Natural killer cell treated with Interleukin-12 subunit alpha and Interleukin-12 subunit beta and Interleukin-15 and Interleukin-18, amount 100 ng/mL, for 72 hours (primary cell): ENCODE measurements around the gene RYR2. TPM values are rescaled to one million over a fixed set of nuclear protein-coding genes. Genes with fewer than 3 reads are reported as not detected.
"Not testable (repeated sequence)": the region's sequence is repeated elsewhere in the genome, so short reads cannot be mapped to it uniquely, and the experiment has no call there.

Experiments used
- ATAC-seq, 2 donors: fragments of 150-1000 bp; cut with Tn5 transposase in 1 of 2; sonication (Bioruptor Pico), chemical (Tn5 transposase) in 1 of 2; 2 replicates each; pipeline ENCODE4 v1.10.0; 2021
- DNase-seq: peaks from one replicate; pipeline ENCODE4 v3.0.0; 2022; ENCODE audit warnings: low spot score
- H3K27ac Mint-ChIP-seq, 2 donors: 1 replicate in 1 of 2; 2 replicates in 1 of 2; pipeline ENCODE4 v1.8.0; 2022; ENCODE audit warnings: mixed read lengths in 2 of 2, mild to moderate bottlenecking in 1 of 2, moderate library complexity in 1 of 2
- H3K27me3 Mint-ChIP-seq, 2 donors: 1 replicate in 1 of 2; 2 replicates in 1 of 2; pipeline ENCODE4 v1.8.0; 2022; ENCODE audit warnings: mixed read lengths in 2 of 2
- H3K36me3 Mint-ChIP-seq: one replicate; pipeline ENCODE4 v1.8.0; 2022; ENCODE audit warnings: mixed read lengths
- H3K4me1 Mint-ChIP-seq, 2 donors: 1 replicate in 1 of 2; 2 replicates in 1 of 2; pipeline ENCODE4 v1.8.0; 2022; ENCODE audit warnings: low read depth in 2 of 2, mixed read lengths in 2 of 2, mild to moderate bottlenecking in 1 of 2
- H3K4me3 Mint-ChIP-seq: one replicate; pipeline ENCODE4 v1.8.0; 2022; ENCODE audit warnings: mixed read lengths
- H3K9me3 Mint-ChIP-seq: 2 replicates; pipeline ENCODE4 v1.8.0; 2022; ENCODE audit warnings: mixed read lengths
- total RNA-seq, 2 donors: library from RNA; stranded (reverse); gene quantifications; one replicate each; pipeline ENCODE4 v1.2.3, GENCODE V29; 2022

The RYR2 gene
- total RNA-seq, 2 donors from 2014 or later: 0.05 TPM; not detected in 1

DNA sequence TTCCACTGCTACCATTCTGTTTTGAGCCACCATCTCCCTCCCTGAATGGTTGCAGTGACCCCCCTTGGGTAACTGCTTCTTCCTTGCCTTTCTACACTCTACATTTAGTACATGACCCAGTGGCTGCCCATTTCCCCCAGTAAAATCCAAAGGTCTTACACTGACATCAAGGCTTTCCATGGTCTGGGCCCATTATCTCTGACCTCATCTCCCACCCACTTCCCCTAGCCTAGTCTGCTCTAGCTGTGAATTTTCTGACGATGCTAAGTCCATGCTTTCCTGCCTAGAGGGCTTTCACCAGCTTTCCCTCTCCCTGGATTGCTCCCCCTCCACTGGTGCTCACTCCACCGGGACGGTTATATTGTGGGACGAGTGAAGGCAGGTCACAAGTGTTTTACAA is 219.2 kb downstream of the RYR2 start:
- no peaks in the 10 kb centered on the region for H3K4me1 Mint-ChIP-seq
- no peak for DNase-seq
- no peak for ATAC-seq
- peaks cover 10% of the 10 kb centered on the region for H3K9me3 Mint-ChIP-seq
- H3K36me3 Mint-ChIP-seq: no peaks in the 10 kb centered on the region
- H3K27me3 Mint-ChIP-seq: peaks cover 0 to 6% of the 10 kb centered on the region in 2 donors
- H3K4me3 Mint-ChIP-seq: no peak overlapping the region
- no peak overlapping the region for H3K27ac Mint-ChIP-seq

DNA sequence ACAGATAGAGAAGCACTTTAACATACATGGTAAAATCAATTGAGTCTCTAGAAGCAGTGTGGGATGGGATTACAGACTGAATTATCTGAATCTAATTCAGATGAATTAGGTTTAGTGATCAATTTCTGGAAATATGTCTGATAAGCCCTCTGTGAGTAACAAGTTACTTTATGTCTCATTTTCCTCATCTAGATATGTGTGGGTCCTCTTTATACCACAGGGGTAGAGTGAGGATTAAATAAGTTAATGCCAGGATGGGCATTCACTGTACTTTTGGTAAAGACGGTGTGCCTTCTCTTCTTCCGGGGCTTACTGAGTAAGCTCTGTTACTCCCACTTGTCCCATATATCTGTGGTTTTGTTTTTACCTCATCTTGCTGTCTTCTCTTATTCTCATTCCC is 225.8 kb downstream of the RYR2 start:
- Mint-ChIP-seq H3K36me3 (no peaks in the 10 kb centered on the region), H3K4me3 (no peak overlapping the region), H3K9me3 (peaks cover 3% of the 10 kb centered on the region), H3K27ac (no peak overlapping the region), H3K27me3 (peaks cover 0 to 14% of the 10 kb centered on the region in 2 donors), H3K4me1 (peaks cover 0 to 10% of the 10 kb centered on the region in 2 donors)
- DNase-seq (no peak), ATAC-seq (no peak)

DNA sequence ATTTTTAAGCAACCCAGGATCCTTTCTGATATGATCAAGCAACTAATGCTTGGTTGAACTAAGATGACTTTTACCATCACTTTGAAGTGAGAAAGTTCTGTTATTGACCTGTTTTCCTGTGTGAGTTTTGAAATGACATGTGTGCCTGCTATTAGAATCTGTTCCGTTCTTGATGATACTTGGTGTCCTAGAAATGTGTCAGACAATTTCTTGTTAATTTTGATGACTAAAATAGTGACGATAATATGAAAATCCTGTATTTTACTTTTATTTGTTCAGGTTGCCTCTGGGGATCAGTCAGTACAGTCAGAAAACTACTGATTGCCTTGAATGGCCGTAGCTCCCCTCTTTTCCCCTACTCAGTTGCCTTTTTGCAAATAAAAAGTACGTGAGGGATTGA is 228.0 kb downstream of the RYR2 start:
- peaks cover 2% of the 10 kb centered on the region for H3K9me3 Mint-ChIP-seq
- DNase-seq (no peak), ATAC-seq (peak in 1 of 2 donors; percentile 80)
- peak overlapping the region; percentile 5 for H3K4me3 Mint-ChIP-seq
- peaks cover 0 to 14% of the 10 kb centered on the region in 2 donors for H3K27me3 Mint-ChIP-seq
- peaks cover 0 to 10% of the 10 kb centered on the region in 2 donors for H3K4me1 Mint-ChIP-seq
- H3K27ac Mint-ChIP-seq: no peak overlapping the region
- no peaks in the 10 kb centered on the region for H3K36me3 Mint-ChIP-seq

DNA sequence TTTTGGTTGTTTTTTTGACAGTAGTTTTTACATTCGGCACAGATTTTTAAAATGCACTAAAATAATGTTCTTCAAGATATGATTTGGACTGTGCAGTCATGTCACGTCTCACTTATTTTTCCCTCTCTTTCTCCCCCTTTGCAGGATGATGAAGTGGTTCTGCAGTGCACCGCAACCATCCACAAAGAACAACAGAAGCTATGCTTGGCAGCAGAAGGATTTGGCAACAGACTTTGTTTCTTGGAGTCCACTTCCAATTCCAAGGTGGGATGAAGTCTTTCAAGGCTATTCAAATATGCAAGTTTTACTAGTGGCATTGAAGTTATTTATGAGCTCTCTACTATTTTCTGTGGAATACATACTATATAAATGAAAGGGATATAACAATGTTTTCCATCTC is 228.4 kb downstream of the RYR2 start:
- H3K4me1 Mint-ChIP-seq: peaks cover 0 to 10% of the 10 kb centered on the region in 2 donors

DNA sequence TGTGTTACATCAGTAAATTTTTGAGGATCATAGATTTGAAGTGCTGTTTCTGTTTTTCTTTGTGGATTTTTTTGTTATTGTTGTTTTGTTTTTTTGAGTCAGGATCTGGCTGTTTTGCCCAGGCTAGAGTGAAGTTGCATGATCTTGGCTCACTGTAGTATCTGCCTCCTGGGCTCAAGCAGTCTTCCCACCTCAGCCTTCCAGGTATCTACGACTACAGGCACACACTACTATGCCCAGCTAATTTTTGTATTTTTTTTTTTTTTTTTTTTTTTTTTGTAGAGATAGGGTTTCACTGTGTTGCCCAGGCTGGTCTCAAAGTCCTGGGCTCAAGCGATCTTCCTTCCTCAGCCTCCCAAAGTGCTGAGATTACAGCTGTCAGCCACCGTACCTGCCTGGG is 236.0 kb downstream of the RYR2 start:
- ATAC-seq, H3K27ac Mint-ChIP-seq, H3K27me3 Mint-ChIP-seq, H3K4me3 Mint-ChIP-seq, H3K36me3 Mint-ChIP-seq, DNase-seq, H3K9me3 Mint-ChIP-seq, H3K4me1 Mint-ChIP-seq: not testable (repeated sequence)

More for the DNA sequence above, 228.4 kb downstream of the RYR2 start:
- no peaks in the 10 kb centered on the region for H3K9me3 Mint-ChIP-seq
- no peak overlapping the region for H3K27ac Mint-ChIP-seq
- no peak for ATAC-seq
- peak overlapping the region; percentile 5 for H3K4me3 Mint-ChIP-seq
- H3K36me3 Mint-ChIP-seq: no peaks in the 10 kb centered on the region
- DNase-seq: no peak
- peaks cover 0 to 14% of the 10 kb centered on the region in 2 donors for H3K27me3 Mint-ChIP-seq

DNA sequence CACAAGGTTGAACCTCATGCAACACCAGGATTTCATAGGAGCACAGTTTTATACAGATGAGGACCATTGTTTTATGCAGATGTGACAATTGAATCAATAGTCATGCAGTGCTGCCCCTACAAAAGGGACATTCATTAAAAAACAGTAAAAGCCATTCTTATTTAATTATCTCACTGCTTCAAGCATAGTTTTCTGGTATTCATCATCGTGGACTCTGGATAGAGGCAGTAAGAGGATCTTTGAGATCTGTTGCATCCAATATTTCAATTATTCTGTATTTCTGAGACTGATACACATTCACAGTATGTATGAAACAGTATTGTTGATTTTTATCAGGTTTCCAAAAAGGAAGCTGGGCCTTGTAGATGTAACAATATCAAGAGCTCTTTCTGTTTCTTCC is 237.6 kb downstream of the RYR2 start:
- Mint-ChIP-seq H3K9me3 (peaks cover 3% of the 10 kb centered on the region), H3K4me1 (no peaks in the 10 kb centered on the region), H3K4me3 (no peak overlapping the region), H3K27me3 (no peaks in the 10 kb centered on the region), H3K36me3 (no peaks in the 10 kb centered on the region), H3K27ac (no peak overlapping the region)
- ATAC-seq (no peak), DNase-seq (no peak)

DNA sequence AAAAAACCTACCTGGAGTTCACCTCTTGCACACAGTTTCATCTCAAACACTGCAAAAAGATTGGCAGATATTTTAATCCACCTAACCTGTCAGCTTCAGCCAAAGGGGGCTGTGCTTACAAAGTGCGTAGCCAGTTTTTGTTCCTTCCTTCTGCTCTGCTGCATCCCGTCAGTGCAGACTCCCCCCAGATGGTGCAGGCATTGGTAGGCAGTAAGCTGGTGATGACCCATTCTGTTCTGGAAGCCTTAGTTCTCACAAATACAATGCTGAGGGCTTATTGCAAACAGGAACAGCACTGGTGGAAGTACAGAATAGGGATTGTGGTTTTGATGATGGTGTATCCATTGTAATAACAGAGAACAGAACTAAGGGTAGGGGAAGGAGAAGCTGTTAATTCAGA is 239.5 kb downstream of the RYR2 start:
- no peak overlapping the region for H3K27ac Mint-ChIP-seq
- no peaks in the 10 kb centered on the region for H3K4me1 Mint-ChIP-seq
- no peak overlapping the region for H3K4me3 Mint-ChIP-seq
- peaks cover 7% of the 10 kb centered on the region for H3K9me3 Mint-ChIP-seq
- no peaks in the 10 kb centered on the region for H3K36me3 Mint-ChIP-seq
- H3K27me3 Mint-ChIP-seq: no peaks in the 10 kb centered on the region
- no peak for ATAC-seq
- no peak for DNase-seq

DNA sequence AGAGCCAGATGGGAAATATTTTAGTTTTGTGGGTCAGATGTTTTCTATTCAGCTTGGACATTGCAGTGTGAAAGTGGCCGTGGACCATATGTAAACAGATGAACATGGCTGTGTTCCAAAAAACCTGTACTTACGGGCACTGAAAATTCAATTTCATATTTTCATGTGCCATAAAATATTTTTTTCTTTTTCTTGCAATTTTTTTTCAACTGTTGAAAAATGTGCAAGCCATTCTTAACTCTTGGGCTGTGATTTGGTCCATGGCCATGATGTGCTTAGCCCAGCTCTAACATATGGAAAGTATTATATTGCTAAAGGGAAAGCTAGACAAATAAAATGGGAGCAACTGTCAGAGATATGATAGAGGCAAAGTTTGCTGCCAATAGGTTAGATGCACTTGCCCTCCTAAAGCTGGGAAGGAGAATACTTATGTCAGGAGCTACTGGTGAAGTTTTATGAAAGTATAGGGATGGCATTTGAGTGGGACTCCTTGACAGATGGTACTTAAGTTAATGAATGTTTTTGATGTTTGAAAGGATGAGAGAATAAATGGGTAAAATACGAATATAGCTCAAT is 240.3 kb downstream of the RYR2 start:
- H3K27me3 Mint-ChIP-seq: no peaks in the 10 kb centered on the region
- DNase-seq (no peak), ATAC-seq (no peak)
- H3K36me3 Mint-ChIP-seq: no peaks in the 10 kb centered on the region
- no peaks in the 10 kb centered on the region for H3K4me1 Mint-ChIP-seq
- no peak overlapping the region for H3K27ac Mint-ChIP-seq
- H3K9me3 Mint-ChIP-seq: peaks cover 7% of the 10 kb centered on the region
- H3K4me3 Mint-ChIP-seq: no peak overlapping the region

DNA sequence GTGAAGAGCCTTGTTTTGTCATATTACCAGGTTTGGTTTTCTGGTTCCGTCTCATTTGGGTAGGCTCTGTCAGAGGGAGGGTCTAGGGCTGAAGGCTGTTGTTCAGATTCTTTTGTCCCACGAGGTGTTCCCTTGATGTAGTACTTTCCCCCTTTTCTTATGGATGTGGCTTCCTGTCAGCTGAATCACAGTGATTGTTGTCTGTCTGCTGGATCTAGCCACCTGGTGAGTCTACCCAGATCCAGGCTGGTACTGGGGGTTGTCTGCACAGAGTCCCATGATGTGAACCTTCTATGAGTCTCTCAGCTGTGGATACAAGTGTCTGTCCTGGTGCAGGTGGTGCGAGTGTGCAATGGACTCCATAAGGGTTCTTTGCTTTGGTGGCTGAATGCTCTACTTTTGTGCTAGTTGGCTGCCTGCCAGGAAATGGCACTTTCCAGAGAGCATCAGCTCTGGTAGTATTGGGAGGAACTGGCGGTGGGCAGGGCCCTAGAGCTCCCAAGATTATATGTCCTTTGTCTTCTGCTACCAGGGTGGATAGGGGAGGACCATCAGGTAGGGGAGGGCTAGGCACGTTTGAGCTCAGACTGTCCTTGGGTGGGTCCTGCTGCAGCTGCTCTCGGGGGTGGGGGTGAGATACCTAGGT is 246.0 kb downstream of the RYR2 start:
- H3K27ac Mint-ChIP-seq: no peak overlapping the region
- no peaks in the 10 kb centered on the region for H3K27me3 Mint-ChIP-seq
- H3K4me3 Mint-ChIP-seq: no peak overlapping the region
- peaks cover 10% of the 10 kb centered on the region for H3K9me3 Mint-ChIP-seq
- H3K36me3 Mint-ChIP-seq: no peaks in the 10 kb centered on the region
- no peak for ATAC-seq
- DNase-seq: no peak
- H3K4me1 Mint-ChIP-seq: no peaks in the 10 kb centered on the region

DNA sequence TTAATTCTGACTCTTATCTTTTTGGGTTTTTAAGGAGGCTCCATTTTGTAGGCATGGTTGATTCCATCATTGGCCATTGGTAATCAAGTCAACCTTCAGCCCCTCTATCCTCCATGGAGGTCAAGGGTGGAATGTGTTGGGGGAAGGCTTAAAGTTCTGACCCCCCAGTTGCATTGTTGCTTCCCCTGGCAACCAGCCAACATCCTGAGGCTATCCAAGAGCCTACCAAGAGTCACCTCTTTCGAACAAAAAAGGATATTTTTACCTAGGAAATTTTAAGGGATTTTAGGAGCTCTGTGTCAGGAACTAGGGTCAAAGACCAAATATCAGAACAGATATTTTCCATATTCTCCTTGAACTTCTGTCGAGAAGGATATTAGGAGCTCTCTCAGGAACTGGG is 251.8 kb downstream of the RYR2 start:
- Mint-ChIP-seq H3K4me1 (no peaks in the 10 kb centered on the region), H3K27me3 (no peaks in the 10 kb centered on the region), H3K4me3 (no peak overlapping the region), H3K9me3 (peaks cover 8% of the 10 kb centered on the region), H3K27ac (no peak overlapping the region), H3K36me3 (no peaks in the 10 kb centered on the region)
- ATAC-seq (no peak), DNase-seq (no peak)

DNA sequence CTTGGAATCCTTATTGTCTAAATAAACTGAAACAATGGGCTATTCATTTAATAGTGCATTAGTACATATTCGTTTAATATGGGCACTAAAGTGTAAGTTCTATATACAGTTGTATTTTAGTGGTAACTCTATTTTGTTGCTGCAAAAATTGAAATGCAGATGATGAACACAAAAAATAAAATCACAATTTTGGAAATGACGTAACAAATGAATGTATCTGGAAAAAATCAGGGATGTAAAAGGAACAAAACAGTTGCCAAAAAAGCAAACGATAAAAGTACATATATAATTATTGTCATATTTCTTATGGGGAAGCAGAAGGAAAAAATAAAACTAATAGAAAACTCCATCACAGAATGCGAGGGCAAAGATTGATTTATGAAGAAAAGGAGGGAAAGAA is 254.9 kb downstream of the RYR2 start:
- ATAC-seq (no peak), DNase-seq (no peak)
- Mint-ChIP-seq H3K4me1 (no peaks in the 10 kb centered on the region), H3K27me3 (no peaks in the 10 kb centered on the region), H3K27ac (no peak overlapping the region), H3K9me3 (peaks cover 8% of the 10 kb centered on the region), H3K4me3 (no peak overlapping the region), H3K36me3 (no peaks in the 10 kb centered on the region)

DNA sequence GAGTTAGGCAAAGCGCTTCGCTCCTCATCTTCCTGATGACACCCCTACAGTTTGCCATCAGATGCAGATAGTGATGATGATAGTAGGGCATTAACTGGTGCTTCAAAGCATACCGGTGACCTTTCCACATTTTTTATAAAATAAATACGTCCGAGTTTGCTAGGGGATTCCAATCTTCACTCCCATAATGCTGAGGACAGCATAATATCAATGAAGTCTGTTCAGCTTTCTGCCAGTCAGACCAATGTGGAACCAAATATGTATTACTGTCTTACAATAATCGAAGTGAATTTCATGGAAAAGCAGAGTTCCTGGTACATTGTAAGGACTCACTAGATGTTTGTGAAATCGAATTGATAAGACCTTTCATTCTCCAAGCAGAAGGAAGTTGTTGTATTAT is 258.7 kb downstream of the RYR2 start:
- no peaks in the 10 kb centered on the region for H3K4me1 Mint-ChIP-seq

DNA sequence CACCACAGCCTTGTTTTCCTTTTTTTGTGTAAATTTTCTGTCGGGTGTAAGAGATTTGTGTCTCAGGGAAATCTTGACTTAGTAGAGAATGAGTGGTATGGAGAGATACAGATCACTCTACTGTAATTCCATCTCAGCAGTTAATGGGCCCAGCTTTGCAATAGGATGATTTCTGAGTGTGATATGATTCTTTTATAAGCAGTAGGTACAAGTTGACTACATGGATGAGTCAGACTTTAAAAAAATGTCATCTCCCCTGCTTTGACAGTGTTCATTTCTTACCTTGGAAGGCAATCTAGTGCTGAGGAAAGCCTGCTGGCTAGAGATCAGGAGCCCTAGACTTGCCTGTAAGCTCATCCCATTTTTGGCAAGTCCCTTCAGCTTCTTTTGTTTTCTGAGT is 261.9 kb downstream of the RYR2 start:
- Mint-ChIP-seq H3K4me1 (no peaks in the 10 kb centered on the region), H3K36me3 (no peaks in the 10 kb centered on the region), H3K4me3 (no peak overlapping the region), H3K27ac (no peak overlapping the region), H3K9me3 (peaks cover 2% of the 10 kb centered on the region), H3K27me3 (no peaks in the 10 kb centered on the region)
- DNase-seq (no peak), ATAC-seq (no peak)

More for the DNA sequence above, 258.7 kb downstream of the RYR2 start:
- Mint-ChIP-seq H3K27ac (no peak overlapping the region), H3K36me3 (no peaks in the 10 kb centered on the region), H3K9me3 (peaks cover 10% of the 10 kb centered on the region), H3K4me3 (no peak overlapping the region), H3K27me3 (no peaks in the 10 kb centered on the region)
- DNase-seq (no peak), ATAC-seq (no peak)

DNA sequence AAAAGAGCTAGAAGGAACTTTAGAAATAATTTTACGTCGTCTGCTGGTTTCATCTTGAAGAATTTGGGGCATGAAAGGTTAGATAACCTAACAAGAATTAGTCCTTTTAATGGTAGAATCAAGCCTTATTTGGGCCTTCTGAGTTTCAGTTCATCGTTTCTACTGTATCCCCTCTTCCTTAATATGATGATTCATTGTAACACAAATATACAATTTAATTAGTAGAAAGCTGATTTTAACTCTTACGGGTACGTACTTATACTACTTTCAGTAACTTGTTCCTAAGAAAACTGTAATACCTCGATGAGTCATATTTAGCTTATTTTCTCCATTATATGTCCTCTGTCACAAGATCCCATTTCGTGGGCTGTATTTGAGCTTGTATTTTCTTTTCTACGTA is 264.7 kb downstream of the RYR2 start:
- Mint-ChIP-seq H3K4me3 (no peak overlapping the region), H3K4me1 (no peaks in the 10 kb centered on the region), H3K9me3 (peaks cover 2% of the 10 kb centered on the region), H3K36me3 (no peaks in the 10 kb centered on the region), H3K27me3 (no peaks in the 10 kb centered on the region), H3K27ac (no peak overlapping the region)
- no peak for ATAC-seq
- DNase-seq: no peak
